ENCODE results near the gene RNF14. TPM values are rescaled to one million over a fixed set of nuclear protein-coding genes. Genes with fewer than 3 reads are reported as not detected.

Gene RNF14
- total and polyA plus RNA-seq, 9 of the 15 experiments (the other 6 are each of a cell fraction or from before 2014, with no cell fraction given): 36.3 to 140 (median 75.1) TPM

GRCh38 chr5:142012792-142013388 is 44.0 kb downstream of the RNF14 start, which contains the start of gene GNPDA1 (continued):
- TF ChIP-seq, protein P1, sequence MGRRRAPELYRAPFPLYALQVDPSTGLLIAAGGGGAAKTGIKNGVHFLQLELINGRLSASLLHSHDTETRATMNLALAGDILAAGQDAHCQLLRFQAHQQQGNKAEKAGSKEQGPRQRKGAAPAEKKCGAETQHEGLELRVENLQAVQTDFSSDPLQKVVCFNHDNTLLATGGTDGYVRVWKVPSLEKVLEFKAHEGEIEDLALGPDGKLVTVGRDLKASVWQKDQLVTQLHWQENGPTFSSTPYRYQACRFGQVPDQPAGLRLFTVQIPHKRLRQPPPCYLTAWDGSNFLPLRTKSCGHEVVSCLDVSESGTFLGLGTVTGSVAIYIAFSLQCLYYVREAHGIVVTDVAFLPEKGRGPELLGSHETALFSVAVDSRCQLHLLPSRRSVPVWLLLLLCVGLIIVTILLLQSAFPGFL (CRISPR knock-in tag; IDR thresholded peaks at IDR 0.05): 0 out of 2 replicates have a peak, but pooled peaks have one; percentile 48
- peak; percentile 87 for TF ChIP-seq GATAD2B (IDR thresholded peaks at IDR 0.05; ENCODE audit: borderline replicate concordance)
- no peak for TF ChIP-seq ZEB2 (IDR thresholded peaks at IDR 0.05)
- no peak for TF ChIP-seq SMC3 (conservative IDR thresholded peaks at IDR 0.05; ENCODE audit: insufficient read depth, low read depth, low read length)
- TF ChIP-seq, protein P2, sequence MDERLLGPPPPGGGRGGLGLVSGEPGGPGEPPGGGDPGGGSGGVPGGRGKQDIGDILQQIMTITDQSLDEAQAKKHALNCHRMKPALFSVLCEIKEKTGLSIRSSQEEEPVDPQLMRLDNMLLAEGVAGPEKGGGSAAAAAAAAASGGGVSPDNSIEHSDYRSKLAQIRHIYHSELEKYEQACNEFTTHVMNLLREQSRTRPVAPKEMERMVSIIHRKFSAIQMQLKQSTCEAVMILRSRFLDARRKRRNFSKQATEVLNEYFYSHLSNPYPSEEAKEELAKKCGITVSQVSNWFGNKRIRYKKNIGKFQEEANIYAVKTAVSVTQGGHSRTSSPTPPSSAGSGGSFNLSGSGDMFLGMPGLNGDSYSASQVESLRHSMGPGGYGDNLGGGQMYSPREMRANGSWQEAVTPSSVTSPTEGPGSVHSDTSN (CRISPR knock-in tag; IDR thresholded peaks at IDR 0.05; ENCODE audit: low read depth): no peak
- TF ChIP-seq, protein P2 (tag; conservative IDR thresholded peaks at IDR 0.05; ENCODE audit: low read depth): no peak
- TF ChIP-seq HIVEP1 (CRISPR knock-in tag; IDR thresholded peaks at IDR 0.05): no peak
- TF ChIP-seq, protein P3, sequence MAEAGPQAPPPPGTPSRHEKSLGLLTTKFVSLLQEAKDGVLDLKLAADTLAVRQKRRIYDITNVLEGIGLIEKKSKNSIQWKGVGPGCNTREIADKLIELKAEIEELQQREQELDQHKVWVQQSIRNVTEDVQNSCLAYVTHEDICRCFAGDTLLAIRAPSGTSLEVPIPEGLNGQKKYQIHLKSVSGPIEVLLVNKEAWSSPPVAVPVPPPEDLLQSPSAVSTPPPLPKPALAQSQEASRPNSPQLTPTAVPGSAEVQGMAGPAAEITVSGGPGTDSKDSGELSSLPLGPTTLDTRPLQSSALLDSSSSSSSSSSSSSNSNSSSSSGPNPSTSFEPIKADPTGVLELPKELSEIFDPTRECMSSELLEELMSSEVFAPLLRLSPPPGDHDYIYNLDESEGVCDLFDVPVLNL (CRISPR knock-in tag; IDR thresholded peaks at IDR 0.05; ENCODE audit: low read depth): no peak
- peak; percentile 53; the same call in 1 of the 2 replicates for TF ChIP-seq NFRKB (IDR thresholded peaks at IDR 0.05; ENCODE audit: low read depth)
- no peak for TF ChIP-seq DDX20 (tag; IDR thresholded peaks at IDR 0.05; ENCODE audit: low read depth)
- peak; percentile 78; the same call in 1 of the 2 replicates for TF ChIP-seq MTA3 (IDR thresholded peaks at IDR 0.05; ENCODE audit: borderline replicate concordance)
- TF ChIP-seq ATF2 (CRISPR knock-in tag; IDR thresholded peaks at IDR 0.05): no peak
- TF ChIP-seq GMEB1 (CRISPR knock-in tag; IDR thresholded peaks at IDR 0.05): peak; percentile 79
- no peak for TF ChIP-seq MCM7 (IDR thresholded peaks at IDR 0.05)
- no peak for TF ChIP-seq CREBBP (IDR thresholded peaks at IDR 0.05; ENCODE audit: low read depth, low read length)
- TF ChIP-seq PURB (CRISPR knock-in tag; IDR thresholded peaks at IDR 0.05; ENCODE audit: low read depth): no peak
- no peak for TF ChIP-seq ARID2 (IDR thresholded peaks at IDR 0.05)
- no peak for TF ChIP-seq TEAD4 (IDR thresholded peaks at IDR 0.05; ENCODE audit: low read length)
- TF ChIP-seq TEAD4 (CRISPR knock-in tag; IDR thresholded peaks at IDR 0.05; ENCODE audit: borderline replicate concordance): no peak
- no peak for TF ChIP-seq ZNF830 (CRISPR knock-in tag; IDR thresholded peaks at IDR 0.05)
- TF ChIP-seq NRF1 (conservative IDR thresholded peaks at IDR 0.05 in 1 of 2, IDR thresholded peaks at IDR 0.05 in 1 of 2): peak; percentile 59 to 81; a peak in 3 of 4 replicates
- peak; percentile 78 for TF ChIP-seq POLR2AphosphoS5 (IDR thresholded peaks at IDR 0.05; ENCODE audit: control insufficient read depth, insufficient read depth, low read depth, low read length)

Measured in K562 (cell line).